SJCRH30 (cell line): ENCODE measurements around the gene CREB3L2. TPM values are rescaled to one million over a fixed set of nuclear protein-coding genes. Genes with fewer than 3 reads are reported as not detected.
A peak's percentile ranks its signal among the peaks of the same experiment; 100 is the strongest.

Experiments used
- DNase-seq, 2 experiments: peaks; one replicate each; pipeline ENCODE4 v3.0.0-alpha.2; 2015 to 2020
- H3K27ac ChIP-seq: fragments of 250-450 bp; sonication (Bioruptor Pico); 2 replicates; pipeline ENCODE4 v1.5.1; 2020; ENCODE audit warnings: mild to moderate bottlenecking, moderate library complexity
- H3K27me3 ChIP-seq: fragments of 250-450 bp; sonication (Bioruptor Pico); 2 replicates; pipeline ENCODE4 v1.5.1; 2020; ENCODE audit warnings: mild to moderate bottlenecking, moderate library complexity
- H3K36me3 ChIP-seq: fragments of 250-450 bp; sonication (Bioruptor Pico); 2 replicates; pipeline ENCODE4 v1.5.1; 2020; ENCODE audit warnings: mild to moderate bottlenecking, moderate library complexity
- H3K4me1 ChIP-seq: fragments of 250-450 bp; sonication (Bioruptor Pico); 2 replicates; pipeline ENCODE4 v1.5.1; 2020; ENCODE audit warnings: mild to moderate bottlenecking, moderate library complexity
- H3K4me3 ChIP-seq: fragments of 250-450 bp; sonication (Bioruptor Pico); 2 replicates; pipeline ENCODE4 v1.5.1; 2020; ENCODE audit warnings: mild to moderate bottlenecking, moderate library complexity
- H3K9me3 ChIP-seq: fragments of 250-450 bp; sonication (Bioruptor Pico); replicated peaks from 2 replicates; pipeline ENCODE4 v1.5.1; 2020; ENCODE audit warnings: mild to moderate bottlenecking, moderate library complexity
- total RNA-seq: library from RNA; depleted of rRNA; stranded (reverse); fragments of >200 nt; shearing (Covaris generic); gene quantifications from 2 replicates; pipeline ENCODE4 v1.2.3, GENCODE V29; 2014

Gene CREB3L2
- total RNA-seq, 1 experiment from 2014 or later: 18.7 TPM

DNA sequence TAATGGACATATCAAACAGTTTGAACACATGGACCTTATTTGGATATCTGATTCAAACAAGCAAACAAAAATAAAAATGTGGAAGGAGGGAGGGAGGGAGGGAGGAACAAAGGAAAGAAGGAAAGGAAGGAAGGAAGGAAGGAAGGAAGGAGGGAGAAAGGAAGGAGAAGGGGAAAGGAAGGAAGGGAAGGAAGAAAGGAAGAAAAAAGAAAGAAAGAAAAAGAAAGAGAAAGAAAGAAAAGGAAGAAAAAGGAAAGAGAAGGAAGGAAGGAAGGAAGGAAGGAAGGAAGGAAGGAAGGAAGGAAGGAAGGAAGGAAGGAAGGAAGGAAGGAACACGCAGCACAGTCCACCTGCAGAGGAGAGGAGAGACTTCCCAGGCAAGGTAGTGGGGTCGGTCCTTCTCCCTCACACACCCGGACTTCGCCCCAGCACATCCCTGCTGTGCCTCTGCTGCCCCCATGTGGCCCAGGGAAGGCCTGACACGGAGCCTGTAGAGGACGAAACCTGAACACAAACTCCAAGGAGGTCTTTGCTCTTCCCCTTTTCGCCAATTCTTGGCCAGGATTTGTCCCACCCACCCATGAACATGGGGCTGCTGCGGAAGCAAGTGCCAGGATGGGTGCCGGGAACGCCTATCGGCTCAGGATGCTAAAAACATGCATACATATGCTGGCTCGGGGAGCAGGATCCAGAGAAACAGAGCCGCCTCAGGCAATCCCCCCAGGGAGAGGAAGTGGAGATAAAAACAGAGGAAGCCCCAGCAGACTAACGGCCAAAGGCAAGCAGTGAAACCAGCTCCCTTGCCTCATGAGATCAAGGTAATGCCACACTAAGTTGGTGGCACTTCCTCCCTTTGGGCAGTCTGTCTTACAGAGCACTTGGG, 102.8 kb downstream of the CREB3L2 start:
- Histone ChIP-seq H3K4me1 (no peaks in the 10 kb centered on the region), H3K9me3 (no peaks in the 10 kb centered on the region), H3K36me3 (peaks cover 12% of the 10 kb centered on the region), H3K27ac (no peak overlapping the region), H3K27me3 (no peaks in the 10 kb centered on the region), H3K4me3 (no peak overlapping the region)
- DNase-seq: peak; percentile 70 to 82

DNA sequence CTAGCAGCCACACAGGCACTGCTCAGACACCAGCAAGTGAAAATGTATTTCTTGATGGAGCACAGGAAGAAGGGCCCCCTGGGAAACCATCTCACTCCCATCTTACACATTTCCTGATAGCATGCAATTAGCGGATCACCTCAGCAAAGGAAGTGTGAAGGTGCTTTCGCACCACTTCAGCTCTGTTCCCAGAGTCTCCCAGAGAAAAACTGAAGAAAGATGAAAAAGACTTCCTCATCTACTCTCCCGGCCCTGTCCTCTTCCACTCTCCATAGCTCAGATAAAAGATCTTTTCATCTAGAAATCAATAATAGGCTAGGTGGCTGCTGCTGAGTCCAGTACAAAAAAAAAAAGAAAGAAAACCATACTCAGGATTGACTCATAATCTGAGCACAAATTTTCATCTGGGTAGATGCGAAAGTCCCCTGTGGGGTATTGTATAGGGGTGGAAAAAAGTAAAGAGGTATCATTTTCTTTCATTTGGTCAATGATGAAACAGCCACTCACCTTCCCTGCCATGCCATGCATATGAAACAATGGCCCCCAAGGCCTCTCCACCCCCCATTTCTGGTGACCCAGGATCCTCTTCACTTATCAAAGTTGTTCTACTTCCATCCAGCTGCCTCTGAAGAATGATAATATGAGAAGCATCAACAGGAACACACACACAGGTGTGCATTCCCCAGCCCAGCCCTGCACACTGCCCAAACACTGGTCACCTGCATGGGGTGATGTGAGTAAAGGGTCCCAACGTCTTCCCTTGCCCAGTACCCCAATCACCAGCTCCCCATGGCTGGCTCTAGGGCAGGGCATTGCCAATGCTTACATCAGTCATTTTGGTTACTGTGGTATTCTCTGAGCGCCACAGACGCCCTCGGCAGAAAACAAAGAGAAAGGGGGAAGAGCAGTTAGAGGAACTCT, 106.3 kb downstream of the CREB3L2 start:
- Histone ChIP-seq H3K4me1 (no peaks in the 10 kb centered on the region), H3K4me3 (no peak overlapping the region), H3K27me3 (no peaks in the 10 kb centered on the region), H3K9me3 (no peaks in the 10 kb centered on the region), H3K36me3 (peaks cover 4% of the 10 kb centered on the region), H3K27ac (no peak overlapping the region)
- DNase-seq: no peak

DNA sequence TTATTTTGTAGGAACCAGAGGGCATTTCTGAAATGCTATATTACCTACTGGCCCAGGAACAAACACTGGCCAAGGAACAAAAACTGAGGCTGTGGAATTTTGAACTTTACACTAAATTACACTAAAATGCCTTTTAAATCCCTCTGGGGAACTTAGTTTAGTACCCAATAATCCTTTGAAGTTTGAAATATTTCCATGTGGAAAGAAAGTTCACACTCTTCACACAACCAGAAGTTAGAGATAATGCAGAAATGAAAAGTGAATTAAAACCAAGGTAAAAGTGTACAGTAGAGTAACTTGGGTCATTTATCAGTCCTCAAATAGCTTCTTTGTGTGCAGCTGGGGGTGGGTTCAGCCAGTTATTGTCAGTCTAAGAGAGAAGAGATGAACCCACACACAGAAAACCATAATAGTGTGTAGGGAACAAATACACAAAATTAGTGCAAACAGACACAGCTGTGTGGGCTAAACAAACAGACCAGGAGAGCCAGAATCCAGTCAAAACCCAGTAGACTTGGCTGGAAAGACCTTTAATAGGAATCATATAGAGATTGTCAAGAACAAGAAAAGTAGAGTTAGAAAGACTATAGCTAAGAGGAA, 108.6 kb downstream of the CREB3L2 start:
- peaks cover 4% of the 10 kb centered on the region for H3K36me3 ChIP-seq
- no peak overlapping the region for H3K27ac ChIP-seq
- H3K9me3 ChIP-seq: no peaks in the 10 kb centered on the region
- H3K4me3 ChIP-seq: no peak overlapping the region
- no peaks in the 10 kb centered on the region for H3K4me1 ChIP-seq
- H3K27me3 ChIP-seq: no peaks in the 10 kb centered on the region
- no peak for DNase-seq

DNA sequence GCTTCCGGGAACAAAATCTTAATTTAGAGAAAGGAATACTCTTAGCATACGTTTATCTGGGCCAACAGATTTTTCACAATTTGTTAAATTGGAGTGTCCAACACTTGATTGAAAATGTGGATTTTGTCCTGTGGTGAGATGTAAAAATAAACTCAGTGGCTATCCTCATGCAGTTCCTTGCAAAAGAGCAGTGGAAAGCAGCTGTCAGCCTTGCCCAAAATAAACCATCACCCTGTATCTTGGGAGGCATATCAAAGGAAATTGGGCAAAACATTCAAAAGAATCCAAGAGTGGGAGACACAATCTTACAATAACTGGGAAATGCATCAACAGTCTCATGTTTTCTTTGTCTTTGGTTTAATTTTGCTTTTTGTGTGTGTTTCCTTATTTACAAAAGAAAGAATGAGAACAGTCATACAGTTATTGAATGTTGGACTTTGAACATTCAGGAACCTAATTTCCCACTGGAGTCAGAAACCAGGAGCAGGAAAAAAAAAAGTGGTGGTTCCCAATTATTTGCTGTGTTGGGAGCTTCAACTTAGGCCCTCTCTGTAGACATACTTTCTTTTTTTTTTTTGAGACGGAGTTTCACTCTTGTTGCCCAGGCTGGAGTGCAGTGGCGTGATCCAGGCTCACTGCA, 110.8 kb downstream of the CREB3L2 start:
- H3K36me3 ChIP-seq: peaks cover 4% of the 10 kb centered on the region; the same call in 1 of the 2 replicates
- no peak overlapping the region for H3K4me3 ChIP-seq
- no peaks in the 10 kb centered on the region for H3K9me3 ChIP-seq
- H3K4me1 ChIP-seq: no peaks in the 10 kb centered on the region
- DNase-seq: no peak
- no peaks in the 10 kb centered on the region for H3K27me3 ChIP-seq
- no peak overlapping the region for H3K27ac ChIP-seq

DNA sequence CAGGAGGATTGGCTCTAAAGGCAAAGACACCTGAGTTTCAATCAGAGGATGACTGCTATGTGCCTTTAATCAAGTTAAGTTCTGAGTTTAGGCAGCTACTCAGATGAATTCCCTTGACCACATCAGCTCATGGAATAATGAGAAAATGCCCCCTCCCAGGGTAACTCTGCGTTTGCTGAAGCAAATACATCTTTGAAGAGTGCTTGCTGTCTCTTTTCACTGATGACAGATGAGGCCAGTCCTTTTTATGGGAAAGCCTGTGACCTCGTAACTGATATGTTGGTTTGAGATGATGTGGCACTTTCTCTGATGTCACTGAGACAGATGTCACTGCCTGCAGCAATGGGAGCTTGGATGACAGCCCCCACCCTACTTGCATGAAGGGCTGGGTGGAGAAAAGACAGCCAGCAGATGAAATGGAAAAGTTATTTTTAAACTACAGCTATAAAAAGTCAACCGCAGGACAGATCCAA, 111.4 kb downstream of the CREB3L2 start:
- no peak overlapping the region for H3K27ac ChIP-seq
- DNase-seq: peak; percentile 17 to 50

DNA sequence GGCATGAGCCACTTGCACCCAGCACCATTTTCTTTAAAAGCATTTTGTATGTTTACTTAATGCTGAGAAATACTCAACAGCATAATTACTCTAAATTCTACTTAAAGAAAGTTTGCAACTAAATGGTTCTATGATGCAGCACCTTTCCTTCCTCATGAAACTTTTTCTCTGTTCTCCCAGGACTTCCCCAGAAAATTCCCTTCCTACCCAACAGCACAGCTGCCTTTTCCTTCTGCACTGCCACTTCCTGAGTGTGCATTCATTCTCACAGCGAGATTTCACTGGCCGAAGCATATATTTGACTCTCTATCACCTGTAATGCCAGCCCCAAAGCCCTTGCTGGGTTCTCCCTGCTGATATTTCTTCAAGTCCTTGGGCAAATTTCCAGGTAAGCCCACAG, 113.6 kb downstream of the CREB3L2 start:
- Histone ChIP-seq H3K27me3 (no peaks in the 10 kb centered on the region), H3K9me3 (no peaks in the 10 kb centered on the region), H3K4me1 (no peaks in the 10 kb centered on the region), H3K27ac (no peak overlapping the region), H3K4me3 (no peak overlapping the region), H3K36me3 (peaks cover 13% of the 10 kb centered on the region)
- DNase-seq: no peak

More for the DNA sequence above, 111.4 kb downstream of the CREB3L2 start:
- Histone ChIP-seq H3K4me1 (no peaks in the 10 kb centered on the region), H3K36me3 (no peaks in the 10 kb centered on the region; the same call in 1 of the 2 replicates), H3K27me3 (no peaks in the 10 kb centered on the region), H3K9me3 (no peaks in the 10 kb centered on the region), H3K4me3 (no peak overlapping the region)

DNA sequence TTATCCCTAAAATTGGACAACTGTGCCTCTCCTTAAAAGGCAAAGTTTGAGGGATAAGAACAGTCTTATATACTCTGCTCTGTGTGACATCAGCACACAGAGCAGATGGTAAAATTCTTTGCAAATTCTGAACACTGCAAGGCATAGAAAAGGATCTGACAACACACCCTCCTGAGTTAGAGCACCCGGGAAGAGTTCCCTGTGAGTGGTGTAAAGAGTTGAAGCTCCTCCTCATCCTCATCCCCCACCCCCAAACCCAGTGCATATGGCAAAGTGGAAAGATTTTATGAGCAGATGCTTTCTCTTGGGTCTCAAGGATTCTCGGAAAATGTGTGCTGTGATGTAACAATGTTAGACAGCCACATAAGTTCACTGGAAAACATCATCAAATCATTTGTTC, 115.1 kb downstream of the CREB3L2 start:
- no peaks in the 10 kb centered on the region for H3K9me3 ChIP-seq
- DNase-seq: no peak
- H3K27me3 ChIP-seq: no peaks in the 10 kb centered on the region
- H3K27ac ChIP-seq: no peak overlapping the region
- H3K4me3 ChIP-seq: no peak overlapping the region
- H3K4me1 ChIP-seq: no peaks in the 10 kb centered on the region
- H3K36me3 ChIP-seq: peaks cover 26% of the 10 kb centered on the region

DNA sequence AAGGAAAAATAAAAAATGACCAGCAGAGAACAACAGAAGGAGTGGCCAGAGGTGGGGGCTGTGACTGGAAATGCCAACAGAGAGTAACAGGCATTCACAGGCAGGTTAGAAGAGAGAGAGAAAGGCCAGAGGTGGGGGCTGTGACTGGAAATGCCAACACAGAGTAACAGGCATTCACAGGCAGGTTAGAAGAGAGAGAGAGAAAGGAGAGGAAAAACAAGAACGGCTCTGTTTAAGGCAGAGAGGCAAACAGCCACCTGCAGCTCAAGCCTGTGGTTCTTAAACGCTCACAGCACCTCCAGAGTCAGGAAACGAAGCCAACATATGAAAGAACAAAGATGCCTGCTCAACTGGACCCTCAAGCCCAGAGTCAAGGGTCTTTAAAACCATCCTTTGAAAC, 115.6 kb downstream of the CREB3L2 start:
- no peaks in the 10 kb centered on the region for H3K9me3 ChIP-seq
- no peaks in the 10 kb centered on the region for H3K27me3 ChIP-seq
- H3K27ac ChIP-seq: no peak overlapping the region
- H3K4me3 ChIP-seq: no peak overlapping the region
- DNase-seq: no peak
- H3K36me3 ChIP-seq: peaks cover 31% of the 10 kb centered on the region
- H3K4me1 ChIP-seq: no peaks in the 10 kb centered on the region

DNA sequence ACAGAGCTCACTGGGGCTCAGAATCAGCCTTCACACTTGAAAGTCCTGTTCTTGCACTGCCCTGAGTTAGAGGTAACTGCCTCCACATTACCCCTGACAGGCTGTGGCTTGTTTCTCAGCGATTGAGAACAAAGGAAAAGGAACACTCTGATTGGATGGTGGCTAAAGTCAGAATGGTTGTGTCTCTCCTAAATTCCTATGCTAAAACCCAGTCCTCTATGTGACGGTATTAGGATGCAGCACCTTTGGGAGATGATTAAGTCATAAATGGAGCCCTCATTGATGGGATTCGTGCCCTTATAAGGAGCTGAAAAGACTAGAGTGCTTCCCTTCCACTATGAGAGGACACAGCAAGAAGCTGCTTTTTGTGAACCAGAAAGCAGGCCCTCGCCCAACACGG, 116.2 kb downstream of the CREB3L2 start:
- Histone ChIP-seq H3K36me3 (peaks cover 37% of the 10 kb centered on the region), H3K9me3 (no peaks in the 10 kb centered on the region), H3K4me3 (no peak overlapping the region), H3K4me1 (no peaks in the 10 kb centered on the region), H3K27me3 (no peaks in the 10 kb centered on the region), H3K27ac (no peak overlapping the region)
- DNase-seq: no peak

DNA sequence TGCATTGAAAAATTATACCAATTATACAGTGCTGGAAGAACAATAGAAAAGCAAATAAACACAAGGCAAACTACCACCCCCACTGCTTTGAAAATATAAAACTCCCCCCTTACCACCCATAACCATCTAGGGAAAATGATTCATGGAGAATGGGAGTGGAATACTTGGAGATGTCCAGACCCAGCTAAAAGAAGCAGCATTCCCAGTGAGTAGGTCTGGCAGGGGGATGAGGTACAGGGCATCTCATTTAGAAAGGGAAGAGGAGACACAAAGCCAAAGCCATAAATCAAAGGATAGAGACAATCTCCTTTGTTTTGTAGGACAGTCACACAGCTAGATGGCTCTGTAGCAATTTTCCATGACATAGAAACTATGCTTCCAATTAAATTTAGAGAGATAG, 119.1 kb downstream of the CREB3L2 start:
- H3K4me1 ChIP-seq: no peaks in the 10 kb centered on the region
- no peak overlapping the region for H3K4me3 ChIP-seq
- peaks cover 46% of the 10 kb centered on the region for H3K36me3 ChIP-seq
- no peaks in the 10 kb centered on the region for H3K27me3 ChIP-seq
- DNase-seq: no peak
- no peak overlapping the region for H3K27ac ChIP-seq
- H3K9me3 ChIP-seq: no peaks in the 10 kb centered on the region

DNA sequence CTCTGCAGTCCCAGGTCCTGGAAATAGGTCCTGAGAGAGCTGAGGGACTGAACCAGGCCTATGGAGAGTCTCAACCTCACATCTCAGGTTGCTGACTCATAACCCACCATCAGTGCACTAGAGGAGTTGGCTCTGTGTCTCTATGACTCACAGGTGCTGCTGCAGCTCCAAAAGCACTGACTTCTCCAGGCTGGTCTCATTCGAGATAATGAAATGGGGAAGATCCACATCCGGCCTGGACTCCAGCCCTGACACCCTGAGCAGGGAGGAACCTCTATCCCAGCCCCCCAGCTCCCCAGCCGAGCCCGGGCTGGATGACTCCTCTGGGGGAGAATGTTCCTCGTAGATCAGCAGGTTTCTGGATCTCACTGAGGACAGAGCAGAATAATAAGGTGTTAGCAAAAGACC, 119.6 kb downstream of the CREB3L2 start:
- no peaks in the 10 kb centered on the region for H3K27me3 ChIP-seq
- no peaks in the 10 kb centered on the region for H3K9me3 ChIP-seq
- H3K4me3 ChIP-seq: no peak overlapping the region
- no peak overlapping the region for H3K27ac ChIP-seq
- no peaks in the 10 kb centered on the region for H3K4me1 ChIP-seq
- DNase-seq: no peak
- H3K36me3 ChIP-seq: peaks cover 47% of the 10 kb centered on the region

DNA sequence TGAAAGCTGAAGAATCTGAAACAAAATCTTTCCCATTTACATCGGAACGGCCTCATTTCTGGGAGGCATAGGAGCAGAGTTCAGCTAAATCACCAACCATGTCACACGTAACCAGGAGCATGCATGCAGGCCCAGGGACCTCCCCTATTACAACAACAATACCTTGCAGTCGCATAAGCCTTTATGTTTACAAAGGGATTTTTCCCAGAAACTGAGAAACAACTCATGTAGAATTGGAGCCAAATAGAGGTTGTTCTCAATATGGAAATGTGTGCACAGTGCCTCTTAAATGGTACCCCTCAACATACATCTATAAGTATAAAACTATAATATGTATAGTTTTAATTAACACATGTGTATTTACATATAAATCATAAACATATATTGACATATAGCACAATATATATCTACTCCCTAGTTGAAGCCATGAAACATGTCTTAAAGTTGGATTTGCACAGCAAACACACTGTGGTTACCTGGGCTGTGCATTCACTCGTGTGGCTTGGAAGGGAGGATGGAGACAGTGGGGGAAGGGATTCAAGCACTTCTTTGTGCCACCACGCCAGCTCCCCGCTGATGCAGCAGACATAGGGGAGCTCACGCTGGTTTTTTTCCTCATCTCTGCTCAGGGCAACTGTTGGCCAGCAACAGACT, 120.2 kb downstream of the CREB3L2 start:
- peaks cover 49% of the 10 kb centered on the region for H3K36me3 ChIP-seq

DNA sequence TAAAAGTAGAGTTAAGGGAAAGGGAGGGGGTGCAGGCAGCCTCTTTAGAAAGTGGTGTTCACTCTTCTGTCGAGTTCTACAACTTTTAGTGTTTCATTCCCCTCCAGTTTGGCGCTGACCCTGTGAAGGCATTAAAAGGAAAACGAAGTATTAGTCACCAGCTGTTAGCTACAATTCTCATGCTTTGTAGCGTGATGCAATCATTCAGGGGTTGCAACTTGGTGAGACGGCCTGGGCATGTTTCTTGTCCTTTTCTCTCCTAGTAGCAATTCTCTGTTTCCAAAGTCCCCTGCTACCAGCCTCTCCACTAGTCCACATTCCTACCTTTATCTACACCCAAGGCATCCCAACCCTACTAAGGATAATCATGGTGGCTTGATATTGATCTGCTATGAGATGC, 121.5 kb downstream of the CREB3L2 start:
- no peaks in the 10 kb centered on the region for H3K4me1 ChIP-seq
- H3K4me3 ChIP-seq: no peak overlapping the region
- no peaks in the 10 kb centered on the region for H3K9me3 ChIP-seq
- no peaks in the 10 kb centered on the region for H3K27me3 ChIP-seq
- peaks cover 52% of the 10 kb centered on the region for H3K36me3 ChIP-seq
- DNase-seq: no peak
- H3K27ac ChIP-seq: no peak overlapping the region

More for the DNA sequence above, 120.2 kb downstream of the CREB3L2 start:
- no peaks in the 10 kb centered on the region for H3K9me3 ChIP-seq
- DNase-seq: no peak
- no peak overlapping the region for H3K27ac ChIP-seq
- no peak overlapping the region for H3K4me3 ChIP-seq
- H3K4me1 ChIP-seq: no peaks in the 10 kb centered on the region
- H3K27me3 ChIP-seq: no peaks in the 10 kb centered on the region
